ENCODE results near the gene FAM131A. TPM values are rescaled to one million over a fixed set of nuclear protein-coding genes. Genes with fewer than 3 reads are reported as not detected.
"Not testable (repeated sequence)": the region's sequence is repeated elsewhere in the genome, so short reads cannot be mapped to it uniquely, and the experiment has no call there.

FAM131A gene
- total and polyA plus RNA-seq, 2 experiments from 2014 or later = 12.2 to 12.6 TPM

- no peak for TF ChIP-seq CTCF (IDR thresholded peaks at IDR 0.05; ENCODE audit: poor library complexity)
- TF ChIP-seq EZH2phosphoT487 (IDR thresholded peaks at IDR 0.05; ENCODE audit: low read depth, severe bottlenecking, unreplicated experiment) = no peak
- TF ChIP-seq EZH2 (IDR thresholded peaks at IDR 0.05; ENCODE audit: borderline replicate concordance) = no peak
- Histone ChIP-seq H2AFZ (no peak overlapping the region), H3K9me2 (replicated peaks; ENCODE audit: insufficient read depth) (no peaks in the 10 kb centered on the region), H3K27me3 (no peaks in the 10 kb centered on the region), H3K27ac (peak overlapping the region; percentile 100), H3K4me1 (ENCODE audit: insufficient read depth) (peaks cover 16% of the 10 kb centered on the region), H3K36me3 (replicated peaks; ENCODE audit: insufficient read depth, low read depth) (no peaks in the 10 kb centered on the region), H3K4me2 (peak overlapping the region; percentile 53), H4K20me1 (ENCODE audit: insufficient read depth, poor library complexity, severe bottlenecking) (peaks cover 14% of the 10 kb centered on the region), H3K9me3 (ENCODE audit: low read depth) (no peaks in the 10 kb centered on the region), H3K79me2 (peaks cover 37% of the 10 kb centered on the region), H3K4me3 (no peak overlapping the region)
- WGBS (ENCODE audit: low lambda C conversion rate, missing lambda C conversion rate) = 28% methylated on average over 27 of the region's 37 CpGs
- peak; percentile 85 for DNase-seq (ENCODE audit: low spot score)
Measured at GRCh38 chr3:184338511-184338945, 1.1 kb downstream of the FAM131A start.

GRCh38 chr3:184339001-184339400, 1.6 kb downstream of the FAM131A start:
- no peaks in the 10 kb centered on the region for H3K9me3 ChIP-seq (ENCODE audit: low read depth)
- H3K27me3 ChIP-seq = no peaks in the 10 kb centered on the region
- no peaks in the 10 kb centered on the region for H3K36me3 ChIP-seq (replicated peaks; ENCODE audit: insufficient read depth, low read depth)
- H2AFZ ChIP-seq = no peak overlapping the region
- H3K4me2 ChIP-seq = peak overlapping the region; percentile 53
- H3K4me3 ChIP-seq = no peak overlapping the region
- peaks cover 37% of the 10 kb centered on the region for H3K79me2 ChIP-seq
- peaks cover 10% of the 10 kb centered on the region for H4K20me1 ChIP-seq (ENCODE audit: insufficient read depth, poor library complexity, severe bottlenecking)
- peaks cover 16% of the 10 kb centered on the region for H3K4me1 ChIP-seq (ENCODE audit: insufficient read depth)
- WGBS (ENCODE audit: low lambda C conversion rate, missing lambda C conversion rate) = 72% methylated on average over 8 of the region's 8 CpGs
- DNase-seq (ENCODE audit: low spot score) = no peak
- H3K27ac ChIP-seq = peak overlapping the region; percentile 10
- H3K9me2 ChIP-seq (replicated peaks; ENCODE audit: insufficient read depth) = no peaks in the 10 kb centered on the region
- TF ChIP-seq CTCF (IDR thresholded peaks at IDR 0.05; ENCODE audit: poor library complexity) (no peak), EZH2 (IDR thresholded peaks at IDR 0.05; ENCODE audit: borderline replicate concordance) (no peak), EZH2phosphoT487 (IDR thresholded peaks at IDR 0.05; ENCODE audit: low read depth, severe bottlenecking, unreplicated experiment) (no peak)

- H3K4me1 ChIP-seq (ENCODE audit: insufficient read depth) = peaks cover 16% of the 10 kb centered on the region
- not testable (repeated sequence) for H3K36me3 ChIP-seq (replicated peaks; ENCODE audit: insufficient read depth, low read depth); H3K27me3 ChIP-seq; H3K9me3 ChIP-seq (ENCODE audit: low read depth); H3K4me2 ChIP-seq; H3K4me3 ChIP-seq; DNase-seq (ENCODE audit: low spot score); H3K9me2 ChIP-seq (replicated peaks; ENCODE audit: insufficient read depth); H3K27ac ChIP-seq; H2AFZ ChIP-seq; H4K20me1 ChIP-seq (ENCODE audit: insufficient read depth, poor library complexity, severe bottlenecking)
- peaks cover 37% of the 10 kb centered on the region for H3K79me2 ChIP-seq
- WGBS (ENCODE audit: low lambda C conversion rate, missing lambda C conversion rate) = 95% methylated on average over 19 of the region's 19 CpGs
Measured at GRCh38 chr3:184339451-184340135, 2.2 kb downstream of the FAM131A start.

- TF ChIP-seq EZH2 (IDR thresholded peaks at IDR 0.05; ENCODE audit: borderline replicate concordance) = no peak
- no peak for TF ChIP-seq EZH2phosphoT487 (IDR thresholded peaks at IDR 0.05; ENCODE audit: low read depth, severe bottlenecking, unreplicated experiment)
- TF ChIP-seq CTCF (IDR thresholded peaks at IDR 0.05; ENCODE audit: poor library complexity) = no peak
- no peaks in the 10 kb centered on the region for H3K36me3 ChIP-seq (replicated peaks; ENCODE audit: insufficient read depth, low read depth)
- H3K4me1 ChIP-seq (ENCODE audit: insufficient read depth) = peaks cover 28% of the 10 kb centered on the region
Measured at GRCh38 chr3:184341925-184342324, 4.5 kb downstream of the FAM131A start.

More at GRCh38 chr3:184341925-184342324, 4.5 kb downstream of the FAM131A start:
- Histone ChIP-seq H3K27ac (no peak overlapping the region), H3K4me2 (no peak overlapping the region), H3K9me2 (replicated peaks; ENCODE audit: insufficient read depth) (no peaks in the 10 kb centered on the region), H4K20me1 (ENCODE audit: insufficient read depth, poor library complexity, severe bottlenecking) (peaks cover 9% of the 10 kb centered on the region), H3K79me2 (peaks cover 35% of the 10 kb centered on the region), H3K9me3 (ENCODE audit: low read depth) (no peaks in the 10 kb centered on the region), H3K27me3 (no peaks in the 10 kb centered on the region), H2AFZ (no peak overlapping the region), H3K4me3 (no peak overlapping the region)
- no peak for DNase-seq (ENCODE audit: low spot score)
- WGBS (ENCODE audit: low lambda C conversion rate, missing lambda C conversion rate) = 93% methylated on average over 7 of the region's 7 CpGs

All from hepatocyte (in vitro differentiated cells).